Neural progenitor cell (in vitro differentiated cells): ENCODE data around the gene FAM83G. TPM values are rescaled to one million over a fixed set of nuclear protein-coding genes. Genes with fewer than 3 reads are reported as not detected.
"Not testable (repeated sequence)": the region's sequence is repeated elsewhere in the genome, so short reads cannot be mapped to it uniquely, and the experiment has no call there.

Experiments used
- DNase-seq: peaks from one replicate; pipeline ENCODE4 v3.0.0-alpha.2; 2016; ENCODE audit warnings: low spot score
- H2AFZ ChIP-seq: fragments of 200-600 bp; sonication (generic); replicated peaks from 2 replicates; pipeline ENCODE4 v1.6.1; 2016; ENCODE audit warnings: antibody characterized with exemption
- H3F3A ChIP-seq: fragments of 200-600 bp; sonication (generic); 2 replicates; pipeline ENCODE4 v1.6.1; 2016; ENCODE audit warnings: antibody characterized with exemption, low read depth
- H3K27ac ChIP-seq: fragments of 200-600 bp; sonication (generic); 2 replicates; pipeline ENCODE4 v1.5.1; 2016; ENCODE audit warnings: mild to moderate bottlenecking
- H3K27me3 ChIP-seq: fragments of 200-600 bp; sonication (generic); 2 replicates; pipeline ENCODE4 v1.6.1; 2016; ENCODE audit warnings: mild to moderate bottlenecking, moderate library complexity
- H3K36me3 ChIP-seq: fragments of 200-600 bp; sonication (generic); 2 replicates; pipeline ENCODE4 v1.5.1; 2016
- H3K4me1 ChIP-seq: fragments of 200-600 bp; sonication (generic); 2 replicates; pipeline ENCODE4 v1.6.1; 2016; ENCODE audit warnings: mixed run types
- H3K4me2 ChIP-seq: fragments of 200-600 bp; sonication (generic); 2 replicates; pipeline ENCODE4 v1.6.1; 2016
- H3K4me3 ChIP-seq: fragments of 200-600 bp; sonication (generic); 2 replicates; pipeline ENCODE4 v1.5.1; 2016
- H3K79me2 ChIP-seq: fragments of 200-600 bp; sonication (generic); 2 replicates; pipeline ENCODE4 v1.6.1; 2016; ENCODE audit warnings: low read depth
- H3K9ac ChIP-seq: fragments of 200-600 bp; sonication (generic); 2 replicates; pipeline ENCODE4 v1.6.1; 2016
- H3K9me3 ChIP-seq: fragments of 200-600 bp; sonication (generic); 2 replicates; pipeline ENCODE4 v1.5.1; 2016; ENCODE audit warnings: low read depth
- H4K20me1 ChIP-seq: fragments of 200-600 bp; sonication (generic); 2 replicates; pipeline ENCODE4 v1.6.1; 2016; ENCODE audit warnings: low read depth
- H3K27ac Mint-ChIP-seq: 3 replicates; pipeline ENCODE4 v1.8.0; 2021; ENCODE audit warnings: mixed read lengths
- H3K27me3 Mint-ChIP-seq: 2 replicates; pipeline ENCODE4 v1.8.0; 2022; ENCODE audit warnings: low read depth, mild to moderate bottlenecking, inconsistent platforms, moderate library complexity, mixed read lengths; ENCODE audit not compliant: insufficient read depth
- H3K36me3 Mint-ChIP-seq: 3 replicates; pipeline ENCODE4 v1.8.0; 2021; ENCODE audit warnings: mixed read lengths
- H3K4me1 Mint-ChIP-seq: 3 replicates; pipeline ENCODE4 v1.8.0; 2021; ENCODE audit warnings: mixed read lengths
- H3K4me3 Mint-ChIP-seq: 3 replicates; pipeline ENCODE4 v1.8.0; 2021; ENCODE audit warnings: mild to moderate bottlenecking, moderate library complexity, mixed read lengths
- H3K9me3 Mint-ChIP-seq: 3 replicates; pipeline ENCODE4 v1.8.0; 2020; ENCODE audit warnings: mixed read lengths
- EZH2 ChIP-seq: fragments of 200-600 bp; sonication (generic); IDR thresholded peaks from 2 replicates; pipeline ENCODE4 v1.6.1; 2017; ENCODE audit warnings: antibody characterized with exemption, mild to moderate bottlenecking, moderate library complexity
- EZH2phosphoT487 ChIP-seq: fragments of 200-600 bp; sonication (generic); IDR thresholded peaks from 2 replicates; pipeline ENCODE4 v1.6.1; 2017; ENCODE audit warnings: antibody characterized with exemption
- total RNA-seq: library from RNA; depleted of rRNA; stranded (reverse); fragments of >200 nt; gene quantifications from 2 replicates; pipeline ENCODE4 v1.2.3, GENCODE V29; 2015; ENCODE audit warnings: low replicate concordance
- TF ChIP-seq, protein P1 (sequence below): fragments of 200-600 bp; sonication (generic); IDR thresholded peaks from 2 replicates; pipeline ENCODE4 v1.5.1; 2017; ENCODE audit warnings: antibody characterized with exemption, mild to moderate bottlenecking

Gene FAM83G
- total RNA-seq, 1 donor from 2014 or later, result 9.9 TPM

GRCh38 chr17:18928628-18929125, 75.9 kb downstream of the FAM83G start:
- H3K27ac Mint-ChIP-seq, result no peak overlapping the region
- H3K79me2 ChIP-seq, result peaks cover 6% of the 10 kb centered on the region
- H3K36me3 ChIP-seq, result peaks cover 9% of the 10 kb centered on the region
- no peak for DNase-seq
- no peak overlapping the region for H3K4me3 Mint-ChIP-seq
- TF ChIP-seq EZH2, result no peak
- TF ChIP-seq, protein P1, sequence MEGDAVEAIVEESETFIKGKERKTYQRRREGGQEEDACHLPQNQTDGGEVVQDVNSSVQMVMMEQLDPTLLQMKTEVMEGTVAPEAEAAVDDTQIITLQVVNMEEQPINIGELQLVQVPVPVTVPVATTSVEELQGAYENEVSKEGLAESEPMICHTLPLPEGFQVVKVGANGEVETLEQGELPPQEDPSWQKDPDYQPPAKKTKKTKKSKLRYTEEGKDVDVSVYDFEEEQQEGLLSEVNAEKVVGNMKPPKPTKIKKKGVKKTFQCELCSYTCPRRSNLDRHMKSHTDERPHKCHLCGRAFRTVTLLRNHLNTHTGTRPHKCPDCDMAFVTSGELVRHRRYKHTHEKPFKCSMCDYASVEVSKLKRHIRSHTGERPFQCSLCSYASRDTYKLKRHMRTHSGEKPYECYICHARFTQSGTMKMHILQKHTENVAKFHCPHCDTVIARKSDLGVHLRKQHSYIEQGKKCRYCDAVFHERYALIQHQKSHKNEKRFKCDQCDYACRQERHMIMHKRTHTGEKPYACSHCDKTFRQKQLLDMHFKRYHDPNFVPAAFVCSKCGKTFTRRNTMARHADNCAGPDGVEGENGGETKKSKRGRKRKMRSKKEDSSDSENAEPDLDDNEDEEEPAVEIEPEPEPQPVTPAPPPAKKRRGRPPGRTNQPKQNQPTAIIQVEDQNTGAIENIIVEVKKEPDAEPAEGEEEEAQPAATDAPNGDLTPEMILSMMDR, result no peak
- no peak for TF ChIP-seq EZH2phosphoT487
- no peaks in the 10 kb centered on the region for H3K9me3 ChIP-seq
- H3K4me3 ChIP-seq, result no peak overlapping the region
- peaks cover 4% of the 10 kb centered on the region for H3K27me3 Mint-ChIP-seq
- H3K4me1 ChIP-seq, result no peaks in the 10 kb centered on the region
- H4K20me1 ChIP-seq, result no peaks in the 10 kb centered on the region
- no peak overlapping the region for H3K27ac ChIP-seq
- H3K4me2 ChIP-seq, result no peak overlapping the region
- no peaks in the 10 kb centered on the region for H3K9me3 Mint-ChIP-seq
- H3K4me1 Mint-ChIP-seq, result no peaks in the 10 kb centered on the region
- H2AFZ ChIP-seq, result no peak overlapping the region
- no peaks in the 10 kb centered on the region for H3K27me3 ChIP-seq
- H3F3A ChIP-seq, result no peaks in the 10 kb centered on the region
- H3K9ac ChIP-seq, result no peak overlapping the region
- peaks cover 26% of the 10 kb centered on the region for H3K36me3 Mint-ChIP-seq

GRCh38 chr17:18925187-18925586, 79.4 kb downstream of the FAM83G start:
- Mint-ChIP-seq H3K4me1 (peaks cover 5% of the 10 kb centered on the region), H3K9me3 (no peaks in the 10 kb centered on the region), H3K4me3 (no peak overlapping the region), H3K36me3 (peaks cover 25% of the 10 kb centered on the region), H3K27me3 (peaks cover 2% of the 10 kb centered on the region), H3K27ac (no peak overlapping the region)
- Histone ChIP-seq H3K4me3 (no peak overlapping the region), H3K36me3 (peaks cover 7% of the 10 kb centered on the region), H3K9me3 (no peaks in the 10 kb centered on the region), H3K27ac (no peak overlapping the region), H3F3A (no peaks in the 10 kb centered on the region), H2AFZ (no peak overlapping the region), H3K4me1 (no peaks in the 10 kb centered on the region), H3K79me2 (peaks cover 25% of the 10 kb centered on the region), H3K9ac (no peak overlapping the region), H3K4me2 (no peak overlapping the region), H4K20me1 (peaks cover 7% of the 10 kb centered on the region), H3K27me3 (no peaks in the 10 kb centered on the region)
- no peak for DNase-seq
- no peak for TF ChIP-seq EZH2phosphoT487
- no peak for TF ChIP-seq EZH2
- TF ChIP-seq, protein P1, result no peak

GRCh38 chr17:18922596-18922995, 82.0 kb downstream of the FAM83G start:
- H3K4me3 Mint-ChIP-seq, H3K4me2 ChIP-seq, H3K27ac Mint-ChIP-seq, H3K9ac ChIP-seq, DNase-seq, H3K9me3 ChIP-seq, H3K27me3 ChIP-seq, H3K27me3 Mint-ChIP-seq, H2AFZ ChIP-seq, H3F3A ChIP-seq, H3K4me1 Mint-ChIP-seq, H3K9me3 Mint-ChIP-seq, H3K4me3 ChIP-seq, H3K27ac ChIP-seq, H3K36me3 ChIP-seq, H3K4me1 ChIP-seq: not testable (repeated sequence)
- H3K79me2 ChIP-seq, result peaks cover 31% of the 10 kb centered on the region
- H3K36me3 Mint-ChIP-seq, result peaks cover 21% of the 10 kb centered on the region
- peaks cover 13% of the 10 kb centered on the region for H4K20me1 ChIP-seq

- Histone ChIP-seq H3K4me1 (no peaks in the 10 kb centered on the region), H3K9ac (no peak overlapping the region), H3F3A (no peaks in the 10 kb centered on the region), H3K4me2 (no peak overlapping the region), H3K36me3 (peaks cover 7% of the 10 kb centered on the region), H3K27ac (no peak overlapping the region), H3K9me3 (no peaks in the 10 kb centered on the region), H3K4me3 (no peak overlapping the region), H4K20me1 (peaks cover 13% of the 10 kb centered on the region), H3K79me2 (peaks cover 32% of the 10 kb centered on the region), H2AFZ (no peak overlapping the region), H3K27me3 (no peaks in the 10 kb centered on the region)
- Mint-ChIP-seq H3K27ac (no peak overlapping the region), H3K9me3 (no peaks in the 10 kb centered on the region), H3K36me3 (peaks cover 21% of the 10 kb centered on the region), H3K27me3 (no peaks in the 10 kb centered on the region), H3K4me1 (peaks cover 5% of the 10 kb centered on the region), H3K4me3 (no peak overlapping the region)
- TF ChIP-seq EZH2, result no peak
- TF ChIP-seq EZH2phosphoT487, result no peak
- TF ChIP-seq, protein P1, result no peak
- DNase-seq, result no peak
These were observed 82.6 kb downstream of the FAM83G start for GRCh38 chr17:18921912-18922451.
